Stimulated activated CD4-positive, alpha-beta T cell treated with anti-CD3 and anti-CD28 coated beads, Interleukin-12 subunit alpha, Interleukin-12 subunit beta, amount 100 ng/mL, for 48 hours (primary cell): ENCODE results near the gene LPIN1.

ENCODE experiments used
- DNase-seq, 3 donors: peaks; one replicate each; pipeline ENCODE4 v3.0.0-alpha.2; 2020; ENCODE audit warnings: low read depth in 2 of 3, low spot score in 1 of 3

Gene LPIN1

DNA sequence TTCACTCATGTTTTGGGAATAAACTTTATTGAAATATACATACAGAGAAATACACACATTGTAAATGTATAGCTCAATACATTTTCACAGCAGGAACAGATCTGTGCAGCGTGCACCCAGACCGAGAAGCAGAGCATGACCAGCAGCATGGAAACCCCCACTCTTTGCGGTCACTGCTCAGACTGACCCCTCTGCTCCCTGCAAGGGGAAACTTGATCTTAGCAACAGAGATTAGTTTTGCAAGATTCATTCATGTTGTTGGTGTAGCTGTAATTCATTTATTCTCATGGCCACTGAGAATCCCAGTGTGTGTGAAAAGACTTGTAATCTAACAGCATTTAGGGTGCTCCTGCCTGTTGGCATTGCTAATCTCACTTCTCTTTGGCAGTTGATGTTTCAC lies 35.2 kb downstream of the LPIN1 start:
- DNase-seq: no peak

DNA sequence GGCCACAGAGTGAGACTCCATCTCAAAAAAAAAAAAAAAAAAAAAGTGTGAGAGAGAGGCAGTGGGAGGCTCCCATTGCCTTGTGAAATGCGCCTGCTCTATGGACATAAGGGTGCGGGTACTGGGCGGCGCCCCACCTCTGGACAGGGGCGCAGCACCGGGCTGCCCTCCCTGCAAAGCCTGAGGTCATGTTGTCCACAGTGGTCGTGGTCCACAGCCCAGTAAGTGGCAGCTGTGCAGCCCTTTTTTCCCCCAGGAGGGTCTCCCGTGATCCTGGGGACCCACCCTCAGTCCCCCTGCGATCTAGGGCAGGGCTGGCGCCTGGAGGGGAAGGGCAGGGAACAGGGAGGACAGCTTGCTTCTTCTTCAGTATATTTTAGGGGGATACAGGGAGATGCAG lies 37.8 kb downstream of the LPIN1 start:
- DNase-seq: no peak

DNA sequence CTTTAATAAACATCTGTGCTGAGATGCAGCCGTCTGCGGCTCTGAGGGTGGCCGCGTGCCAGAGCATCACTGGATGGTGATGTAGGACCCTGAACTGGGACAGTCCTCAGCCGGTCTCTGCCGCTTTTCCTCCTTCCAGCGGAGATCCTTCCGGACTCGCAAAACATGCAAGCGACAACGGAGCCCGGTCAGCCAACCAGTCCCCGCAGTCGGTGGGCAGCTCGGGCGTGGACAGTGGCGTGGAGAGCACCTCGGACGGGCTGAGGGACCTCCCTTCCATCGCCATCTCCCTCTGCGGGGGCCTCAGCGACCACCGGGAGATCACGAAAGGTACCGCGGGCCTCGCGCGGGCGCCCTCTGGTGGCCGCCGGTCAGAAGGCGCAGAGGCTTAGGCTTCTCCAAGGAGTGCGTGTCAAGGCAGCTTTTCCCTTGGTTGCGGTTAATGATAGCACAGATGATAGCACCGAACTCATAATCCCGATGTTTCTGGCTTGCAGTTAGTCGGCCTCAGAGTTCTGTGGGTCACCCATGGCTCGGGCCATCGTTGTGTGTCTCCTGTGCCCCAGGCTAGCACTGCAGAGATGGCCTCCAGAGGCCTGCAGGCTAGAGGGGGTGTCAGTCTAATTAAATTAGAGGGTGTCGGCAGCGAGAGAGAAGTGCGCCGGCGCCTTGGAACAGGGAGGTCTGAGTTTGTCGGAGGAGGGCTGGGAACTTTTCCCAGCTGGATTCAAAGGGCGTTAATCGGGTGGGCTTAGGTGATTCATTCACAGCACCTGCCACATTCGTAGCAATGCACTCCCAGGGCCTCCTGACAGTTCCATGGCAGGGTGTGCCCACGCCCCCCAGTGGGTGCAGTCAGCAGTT lies 38.5 kb downstream of the LPIN1 start:
- DNase-seq: peak; percentile 9 to 14 (median 11)

DNA sequence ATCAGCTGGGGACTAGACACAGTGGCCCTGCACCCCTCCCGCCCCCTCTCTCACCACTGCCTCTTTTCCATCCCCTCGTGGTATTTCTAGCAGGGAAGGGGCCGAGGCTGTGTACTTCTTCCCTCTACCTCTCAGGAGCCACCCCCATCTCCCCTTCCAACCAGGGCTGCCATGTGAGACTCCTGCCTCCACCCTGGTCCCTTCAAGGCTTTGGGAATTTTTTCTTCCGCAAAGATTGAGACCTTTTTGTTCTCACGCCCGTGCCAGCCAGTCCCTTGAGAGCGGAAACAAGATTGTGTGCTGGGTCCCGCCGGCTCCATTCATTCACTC lies 39.1 kb downstream of the LPIN1 start:
- DNase-seq: no peak

DNA sequence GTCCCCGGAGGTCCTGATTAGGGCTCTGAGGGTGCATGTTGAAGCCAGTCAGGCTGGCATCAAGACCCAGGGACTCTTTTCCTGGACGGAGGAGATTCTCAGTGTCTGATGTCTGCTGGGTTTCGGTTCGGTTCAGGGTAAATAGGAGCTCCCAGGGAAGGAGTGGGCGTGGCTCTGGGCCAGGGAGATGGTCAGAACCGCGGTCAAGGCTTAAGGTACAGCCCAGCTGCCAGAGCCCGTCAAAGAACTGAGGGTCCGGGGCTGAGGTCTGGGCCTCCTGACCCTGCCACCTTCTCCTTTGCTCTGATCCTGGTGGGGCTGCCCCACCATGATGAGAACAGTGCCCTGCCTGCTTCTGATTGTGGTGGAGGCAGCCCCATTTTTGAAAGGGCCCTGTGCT lies 39.8 kb downstream of the LPIN1 start:
- DNase-seq: no peak

DNA sequence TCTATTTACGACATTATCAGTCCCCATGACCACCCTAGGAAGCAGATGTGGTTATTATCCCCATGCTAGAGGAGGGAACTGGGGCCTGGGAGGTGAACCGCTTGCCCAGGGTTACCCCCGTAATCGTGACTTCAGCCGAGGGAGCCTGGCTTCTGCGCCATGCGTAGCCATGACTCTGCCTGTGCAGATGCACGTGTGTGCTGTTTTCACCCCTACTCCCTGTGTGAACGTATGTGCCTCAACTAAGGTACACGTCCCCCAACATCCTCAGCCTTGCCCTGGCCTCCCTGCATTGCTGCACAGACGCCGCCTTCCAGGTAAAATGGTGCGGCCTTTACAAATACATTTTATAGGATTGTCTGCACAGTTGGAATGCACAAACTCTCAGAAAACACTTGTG lies 40.2 kb downstream of the LPIN1 start:
- no peak for DNase-seq

DNA sequence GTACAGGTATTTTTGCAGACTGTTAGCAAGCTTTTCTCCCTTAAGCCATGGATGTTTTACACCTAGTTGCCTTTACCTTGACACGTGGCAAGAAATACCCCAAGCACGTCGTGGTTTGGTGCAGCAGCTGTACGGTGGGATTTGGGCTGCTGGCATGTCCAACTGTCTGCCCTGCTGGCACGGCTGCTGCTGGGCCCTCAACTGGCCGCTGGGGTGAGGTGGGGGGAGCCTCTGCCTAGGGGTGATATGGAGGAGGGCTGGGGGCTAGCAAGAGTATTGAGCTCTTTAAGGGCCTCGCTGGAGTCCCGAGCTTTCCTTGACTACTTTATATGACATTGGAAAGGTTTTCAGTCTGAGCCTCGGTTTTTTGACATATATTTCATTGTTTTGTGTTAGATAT lies 41.6 kb downstream of the LPIN1 start:
- DNase-seq: no peak

DNA sequence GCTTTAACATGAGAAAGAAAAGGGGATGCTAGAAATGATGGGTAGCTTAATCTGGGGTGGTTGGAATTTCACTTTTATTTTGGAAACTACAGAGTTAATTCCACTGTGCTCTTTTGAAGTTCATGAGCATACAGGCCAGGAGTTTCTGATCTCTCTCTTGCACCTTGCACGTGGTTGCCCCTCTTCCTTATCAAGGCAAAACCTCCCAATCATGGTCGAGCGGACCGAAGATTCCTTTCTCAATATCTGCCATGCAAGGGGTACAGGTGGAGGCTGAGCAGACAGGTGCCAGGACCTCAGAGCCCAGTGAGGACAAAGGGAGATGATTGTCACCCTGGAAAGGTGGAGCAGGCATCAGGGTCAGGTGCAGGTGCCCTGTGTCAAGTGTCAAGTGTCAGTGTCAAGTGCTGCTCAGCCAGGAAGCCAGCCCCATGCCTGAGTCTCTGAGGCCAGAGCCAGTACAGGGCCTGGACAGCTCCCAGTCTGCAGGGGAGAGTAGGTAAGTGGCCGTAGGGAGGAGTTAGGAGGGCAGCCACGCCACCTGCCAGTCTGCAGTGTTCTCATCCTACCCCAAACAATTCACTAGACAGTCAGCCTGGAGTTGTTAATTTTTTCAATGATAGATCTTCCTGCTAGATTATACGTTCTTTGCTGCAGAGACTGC lies 42.2 kb downstream of the LPIN1 start:
- no peak for DNase-seq

DNA sequence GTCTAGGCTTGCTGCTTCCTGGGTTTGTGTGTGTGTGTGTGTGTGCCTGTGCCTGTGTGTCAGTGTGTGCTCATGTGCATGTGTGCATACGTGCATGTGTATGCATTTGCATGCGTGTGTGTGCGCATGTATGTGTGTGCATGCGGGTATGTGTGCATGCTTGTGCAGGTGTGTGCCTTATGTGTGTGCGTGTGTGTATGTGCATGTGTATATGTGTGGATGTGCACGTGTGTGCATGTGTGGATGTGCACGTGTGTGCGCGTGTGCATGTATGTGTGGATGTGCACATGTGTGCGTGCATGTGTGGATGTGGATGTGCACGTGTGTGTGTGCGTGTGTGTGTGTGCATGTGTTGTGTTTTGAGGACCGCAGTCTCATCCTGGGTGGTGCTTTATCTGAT lies 42.8 kb downstream of the LPIN1 start:
- DNase-seq: no peak

DNA sequence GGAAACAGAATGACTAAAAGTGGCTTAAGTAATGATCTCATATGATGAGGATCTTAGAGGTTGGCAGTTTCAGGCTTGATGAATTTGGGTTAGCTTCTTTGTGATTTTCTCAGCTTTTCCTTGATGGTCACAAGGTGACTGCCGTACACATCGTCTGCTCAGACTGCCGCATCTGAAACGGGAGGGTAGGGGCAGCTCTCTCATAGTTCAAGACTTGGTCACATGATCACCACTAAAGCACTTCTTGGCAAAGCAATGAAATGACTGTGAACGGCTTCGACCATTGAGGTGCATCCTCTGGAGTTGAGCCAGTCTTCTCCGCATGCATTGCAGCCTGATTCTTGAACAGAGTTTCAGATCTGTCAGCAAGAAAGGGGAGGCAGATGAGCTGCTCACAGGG lies 43.8 kb downstream of the LPIN1 start:
- no peak for DNase-seq

DNA sequence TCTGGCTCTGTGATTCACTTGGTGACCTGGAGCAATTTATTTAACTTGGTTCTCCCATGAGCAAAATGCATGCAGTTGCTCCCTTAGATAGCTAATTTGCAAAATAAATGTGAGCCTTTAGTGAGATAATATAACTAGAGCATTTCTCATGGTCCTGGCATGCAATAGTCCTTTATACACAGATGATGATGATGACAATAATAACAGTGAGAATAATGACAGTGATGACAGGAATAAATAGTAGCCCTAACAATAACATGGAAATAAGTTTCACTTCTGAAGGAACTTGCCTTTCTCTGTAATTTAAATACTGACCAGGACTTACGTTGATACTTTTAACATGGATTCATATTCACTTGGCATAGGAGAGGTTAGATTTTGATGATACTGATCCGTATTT lies 49.2 kb downstream of the LPIN1 start:
- no peak for DNase-seq

DNA sequence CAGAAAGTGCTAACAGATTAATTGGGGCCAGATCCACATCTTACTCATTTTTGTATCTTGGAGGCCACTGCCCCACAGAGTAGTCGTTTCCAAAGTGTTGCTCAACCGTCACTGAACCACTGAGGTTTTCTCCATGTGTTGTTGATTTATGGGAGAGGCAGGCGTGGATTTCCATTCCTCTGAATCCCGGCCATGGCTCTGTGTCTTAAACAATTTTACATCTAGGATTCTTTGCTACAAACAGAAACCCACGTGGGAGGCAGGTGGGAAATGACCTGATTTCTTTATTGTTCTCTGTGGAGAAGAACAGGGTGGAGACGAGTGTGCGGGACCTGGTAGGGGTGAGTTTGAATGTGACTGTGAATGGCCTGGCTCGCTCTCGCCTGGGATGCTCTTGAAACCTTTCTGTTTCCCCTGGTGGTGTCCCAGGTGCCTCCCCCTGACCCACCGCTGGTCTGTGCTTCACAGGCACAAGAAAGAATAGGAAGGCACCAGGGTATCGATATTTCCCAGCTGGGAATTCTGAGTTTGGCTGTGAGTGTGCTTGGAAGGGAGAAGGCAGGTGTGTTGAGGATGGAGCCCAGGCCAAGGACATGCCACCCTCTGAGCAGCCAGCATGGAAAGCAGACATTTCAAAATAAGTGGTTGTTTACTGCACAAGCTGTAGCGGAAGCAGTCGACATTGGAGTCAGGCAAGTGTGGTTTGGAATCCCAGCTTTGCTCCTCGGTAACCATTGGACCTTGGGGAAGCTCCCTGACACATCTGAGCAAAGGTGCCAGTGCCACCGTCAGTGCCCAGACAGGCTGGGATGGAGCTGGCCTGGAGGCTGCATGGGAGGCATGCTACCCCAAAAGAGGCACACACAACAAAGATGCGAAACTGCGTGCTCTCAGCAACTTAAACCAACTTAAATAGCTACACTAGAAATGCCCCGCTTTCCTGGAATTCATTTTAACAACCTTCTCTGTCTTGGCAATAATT lies 50.0 kb downstream of the LPIN1 start:
- DNase-seq: no peak

DNA sequence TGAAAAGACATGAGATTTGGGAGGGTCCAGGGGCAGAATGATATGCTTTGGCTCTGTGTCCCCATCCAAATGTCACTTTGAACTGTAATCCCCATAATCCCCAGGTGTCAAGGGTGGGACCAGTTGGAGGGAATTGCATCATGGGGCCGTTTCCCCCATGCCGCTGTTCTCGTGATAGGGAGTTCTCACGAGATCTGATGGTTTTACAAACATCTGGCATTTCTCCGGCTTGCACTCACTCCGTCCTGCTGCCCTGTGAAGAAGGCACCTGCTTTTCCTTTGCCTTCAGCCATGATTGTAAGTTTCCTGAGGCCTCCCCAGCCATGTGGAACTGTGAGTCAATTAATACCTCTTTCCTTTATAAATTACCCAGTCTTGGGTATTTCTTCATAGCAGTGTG lies 51.4 kb downstream of the LPIN1 start:
- no peak for DNase-seq

DNA sequence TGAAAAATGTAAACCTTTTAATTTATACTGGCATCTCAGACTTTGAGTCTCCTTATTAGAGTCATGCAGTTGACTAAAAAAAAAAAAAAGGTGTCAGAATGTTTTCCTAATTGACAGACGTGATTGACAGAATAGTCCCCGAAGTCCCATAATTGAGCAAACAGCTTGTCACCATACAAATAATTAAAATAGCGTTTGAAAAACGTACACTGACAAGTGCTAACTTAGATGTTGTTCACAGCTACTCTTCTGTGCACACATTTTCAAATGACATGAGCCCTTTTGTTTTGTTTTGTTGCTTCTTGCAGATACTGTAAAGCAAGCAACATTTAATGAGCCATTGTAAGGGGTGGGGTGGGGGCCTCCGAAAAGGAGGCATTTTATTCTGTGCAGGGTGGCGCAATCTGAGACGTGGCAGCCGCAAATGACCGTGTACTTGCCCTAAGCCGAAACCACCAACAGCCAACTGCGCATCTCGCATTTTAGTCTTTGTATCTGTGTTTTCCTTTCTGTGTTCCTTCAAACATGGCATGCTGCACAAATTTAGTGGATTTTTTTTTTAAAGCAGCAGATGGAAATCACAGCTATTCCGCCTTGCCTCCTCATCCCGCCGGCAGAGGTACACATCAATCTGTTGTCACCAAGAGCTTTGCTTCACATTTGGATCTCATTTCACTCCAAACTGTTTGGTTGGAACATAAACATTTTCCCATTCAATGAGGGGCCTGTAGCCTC lies 52.4 kb downstream of the LPIN1 start:
- no peak for DNase-seq

DNA sequence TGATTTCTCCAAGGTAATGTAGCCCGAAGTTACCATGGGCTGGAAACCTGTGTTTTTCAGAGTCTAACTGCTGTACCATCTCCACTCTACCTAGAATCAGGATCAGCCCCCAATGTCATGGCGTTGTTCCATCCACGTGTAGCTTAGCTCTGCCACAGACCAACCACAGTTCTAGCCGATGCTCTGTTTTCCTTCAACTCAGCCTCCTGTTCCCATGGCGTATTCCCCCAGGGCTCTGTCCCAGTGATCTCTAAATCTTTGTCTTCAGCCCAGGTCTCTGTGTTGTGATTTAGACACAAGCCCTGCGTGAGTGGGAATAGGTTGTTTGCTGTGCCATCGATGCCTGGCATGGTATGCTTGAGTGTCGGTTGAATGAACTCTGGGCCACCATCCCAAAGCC lies 53.4 kb downstream of the LPIN1 start:
- DNase-seq: no peak

DNA sequence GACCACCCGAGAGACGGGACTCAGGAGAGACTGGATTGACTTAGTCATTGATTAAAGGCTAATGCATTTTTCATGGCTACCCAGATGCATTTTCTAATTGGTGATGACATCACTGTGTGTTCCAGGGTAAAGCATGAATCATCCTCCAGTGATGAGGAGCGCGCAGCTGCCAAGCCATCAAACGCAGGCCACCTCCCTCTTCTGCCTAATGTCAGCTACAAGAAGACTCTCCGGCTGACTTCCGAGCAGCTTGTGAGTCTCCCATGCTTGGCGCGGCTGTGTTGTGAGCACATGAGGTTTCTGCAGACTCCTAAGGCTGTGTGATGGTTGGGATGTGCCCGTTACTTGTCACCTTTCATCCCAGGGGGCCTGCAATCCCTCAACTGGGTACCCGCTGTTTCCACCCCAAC lies 56.4 kb downstream of the LPIN1 start:
- DNase-seq: no peak

DNA sequence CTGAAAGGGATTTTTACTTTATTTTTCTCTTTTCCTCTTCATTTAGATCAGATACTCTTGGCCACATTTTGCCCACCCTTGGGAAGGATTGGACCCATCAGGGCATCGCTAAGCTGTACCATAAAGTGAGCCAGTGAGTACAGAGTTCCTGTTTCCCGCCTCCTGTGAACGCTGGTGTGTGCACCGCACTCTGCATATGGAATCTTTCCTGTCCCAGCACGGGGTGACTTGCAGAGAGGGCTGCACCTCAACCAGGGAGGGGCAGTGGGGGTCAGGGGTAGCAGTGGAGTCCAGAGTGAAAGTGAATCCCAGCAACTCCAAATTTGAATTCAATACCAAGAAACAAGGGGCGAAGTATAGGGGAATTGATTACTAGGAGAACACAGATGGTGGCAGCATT lies 58.6 kb downstream of the LPIN1 start:
- DNase-seq: no peak

DNA sequence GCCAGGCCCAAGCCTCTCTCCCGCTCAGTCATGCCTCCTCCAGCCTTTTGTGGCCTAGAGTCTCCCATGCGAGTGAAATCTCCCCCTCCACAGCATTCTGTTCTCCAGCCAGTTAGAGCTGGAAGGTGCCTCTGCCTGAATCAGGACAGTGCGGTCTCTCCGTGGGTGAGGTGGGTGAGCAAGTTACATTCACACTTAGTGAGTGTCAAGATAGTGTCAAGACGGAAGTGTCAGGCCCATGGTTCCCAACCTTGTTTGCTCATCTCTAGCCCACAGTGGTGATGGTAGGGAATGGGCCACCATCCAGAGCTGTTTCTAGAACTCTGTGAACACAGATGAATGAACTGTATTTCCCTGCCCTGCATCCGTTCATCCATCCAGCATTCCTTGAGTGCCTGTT lies 59.5 kb downstream of the LPIN1 start:
- DNase-seq: no peak

DNA sequence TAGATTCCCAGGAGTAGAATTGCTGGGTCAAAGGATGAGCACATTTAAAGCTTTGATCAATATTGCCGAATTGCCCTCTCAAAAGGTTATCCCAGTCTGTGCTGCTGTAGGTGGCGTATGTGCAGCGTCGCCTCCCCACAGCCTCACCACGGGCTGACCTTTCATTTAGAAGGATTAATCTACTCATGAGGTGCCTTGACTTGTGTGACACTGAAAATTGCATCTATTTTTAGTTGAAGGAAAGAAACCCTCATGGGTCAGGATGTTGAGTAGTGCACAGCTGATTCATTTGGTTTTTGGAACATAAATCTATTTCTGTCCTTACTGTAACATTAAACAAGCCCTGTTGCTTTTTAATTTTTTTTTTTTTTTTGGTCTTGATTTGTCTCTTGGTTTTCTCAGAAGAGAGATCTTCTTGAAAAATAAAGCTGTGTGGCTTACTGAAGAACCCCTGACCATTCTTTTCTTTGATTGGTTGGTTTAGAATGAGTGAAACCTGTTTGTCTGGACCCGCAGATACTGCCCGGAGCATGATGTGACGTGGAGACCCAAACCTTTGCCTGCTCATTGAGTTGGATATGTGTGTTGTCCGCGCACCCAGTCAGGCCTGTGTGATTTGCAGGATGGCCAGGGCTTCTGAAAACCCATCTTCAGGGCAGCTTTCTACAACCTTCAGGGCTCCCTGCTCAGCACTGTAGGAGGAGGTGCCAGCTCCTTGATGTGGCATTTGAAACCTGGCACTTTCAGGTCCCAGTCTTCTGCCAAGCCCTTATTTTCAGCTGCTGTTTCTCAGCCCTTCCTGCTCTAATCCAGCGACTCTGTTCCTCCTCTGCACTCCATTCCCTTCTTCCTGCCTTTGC lies 61.0 kb downstream of the LPIN1 start:
- no peak for DNase-seq

DNA sequence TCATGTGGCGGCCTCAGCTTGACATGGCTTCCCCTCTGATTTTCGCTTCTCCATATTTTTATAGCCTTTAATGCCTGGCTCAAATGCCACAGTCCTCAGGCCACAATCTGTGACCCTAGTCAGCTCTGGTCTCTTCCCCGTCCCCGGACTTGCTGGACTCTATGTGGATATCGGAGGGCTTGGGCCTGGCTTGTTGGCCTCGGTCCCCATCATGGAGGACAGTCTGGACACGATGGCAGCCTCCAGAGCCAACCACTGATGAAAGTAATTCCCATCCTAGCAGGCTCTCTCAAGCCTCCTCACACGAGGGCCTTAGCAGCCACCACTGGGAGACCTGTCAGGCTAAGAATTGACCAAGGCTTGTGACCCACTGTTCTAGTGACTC lies 61.6 kb downstream of the LPIN1 start:
- DNase-seq: no peak
